ENCODE data around the gene PTPRZ1.

Gene PTPRZ1

DNA sequence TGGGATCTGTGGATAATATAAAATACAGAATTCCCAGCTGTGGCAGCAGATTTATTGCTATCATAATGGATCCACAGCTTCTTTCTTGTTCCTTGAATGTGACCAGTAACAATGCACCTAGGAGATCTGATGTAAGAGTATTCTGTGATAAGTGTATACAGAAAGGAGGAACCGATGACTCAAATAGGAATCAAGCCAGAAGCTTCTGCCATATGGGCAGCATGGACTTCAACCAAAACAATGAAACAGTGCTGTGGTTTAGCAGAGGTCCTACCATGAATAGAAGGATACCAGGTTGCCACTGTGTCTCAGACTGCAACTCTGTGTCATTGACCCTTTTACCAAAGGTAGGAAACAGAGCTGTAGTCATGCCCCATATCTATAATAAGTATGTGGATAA lies 81.8 kb downstream of the PTPRZ1 start:
- DNase-seq (ENCODE audit: low spot score), result no peak

DNA sequence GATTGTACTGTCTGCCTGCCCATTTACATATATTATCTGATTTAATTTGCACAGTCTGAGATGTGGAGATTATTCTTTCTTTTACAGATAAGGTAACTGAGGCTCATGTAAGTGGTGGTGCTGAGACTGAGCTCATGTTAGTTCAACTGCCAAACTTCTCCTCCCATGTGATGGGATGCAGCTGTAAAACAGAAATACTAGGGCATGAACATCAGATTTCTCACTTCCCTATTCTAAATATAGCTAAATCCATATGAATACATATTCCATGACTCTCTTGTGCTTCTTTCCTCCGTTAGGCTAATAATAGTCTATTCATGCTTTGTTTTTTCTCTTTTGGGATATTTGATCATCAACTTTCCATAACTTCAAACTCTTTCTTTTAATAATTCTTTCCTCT lies 84.7 kb downstream of the PTPRZ1 start:
- DNase-seq (ENCODE audit: low spot score), result no peak

DNA sequence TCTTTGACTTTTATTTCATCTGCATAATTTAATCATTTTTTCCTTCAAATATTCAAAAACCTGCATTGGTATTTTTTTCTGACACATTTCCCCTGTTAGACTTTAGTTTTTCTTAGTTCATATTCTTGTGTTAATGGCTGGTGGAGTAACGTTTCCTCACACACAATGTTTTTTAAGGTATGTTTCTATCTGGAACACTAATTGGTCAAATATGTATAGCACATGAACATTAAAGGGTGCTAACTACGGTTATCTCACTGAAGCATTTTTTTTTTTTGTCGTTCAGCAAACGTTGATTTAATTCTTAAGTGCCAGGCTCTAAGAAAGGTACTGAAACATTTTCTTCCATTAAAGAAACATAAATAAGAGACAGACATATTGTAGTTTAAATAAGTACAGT lies 87.7 kb downstream of the PTPRZ1 start:
- DNase-seq (ENCODE audit: low spot score), result no peak

DNA sequence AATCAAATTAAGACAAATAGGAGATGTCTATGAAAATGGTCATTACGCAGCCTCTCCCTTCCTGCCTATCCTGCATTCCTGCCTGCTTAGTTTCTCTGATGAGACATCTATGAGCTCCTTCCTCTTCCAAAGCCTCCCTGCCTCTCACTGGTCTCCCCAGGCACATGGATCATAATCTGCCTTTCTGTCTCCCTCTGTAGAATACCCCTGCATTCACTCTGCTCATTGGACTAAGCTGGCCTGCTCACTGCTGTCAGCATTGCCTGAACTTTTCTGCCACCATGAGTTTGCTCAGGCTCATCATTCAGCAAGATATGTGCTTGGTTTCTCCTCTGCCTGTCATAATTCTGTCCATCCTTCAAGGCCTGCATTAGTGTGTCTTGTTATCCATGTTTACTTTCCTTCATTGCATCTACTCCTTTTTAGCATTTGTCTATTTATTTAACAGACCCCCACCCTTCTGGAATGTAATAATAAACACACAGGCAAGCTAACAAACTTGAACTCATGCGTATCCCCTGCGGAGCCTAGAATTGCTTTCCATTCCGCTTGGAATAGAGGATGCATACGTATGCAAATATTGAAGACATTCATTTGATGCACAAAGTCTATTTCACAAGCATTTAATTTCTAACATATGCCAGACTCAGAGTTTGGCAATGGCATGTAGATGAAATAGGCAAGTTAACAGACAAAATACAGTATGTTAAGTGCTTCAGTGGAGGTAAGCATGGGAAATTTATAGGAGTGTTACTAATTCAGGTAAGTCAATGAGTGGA lies 88.3 kb downstream of the PTPRZ1 start:
- peak; percentile 8 for DNase-seq (ENCODE audit: low spot score)

DNA sequence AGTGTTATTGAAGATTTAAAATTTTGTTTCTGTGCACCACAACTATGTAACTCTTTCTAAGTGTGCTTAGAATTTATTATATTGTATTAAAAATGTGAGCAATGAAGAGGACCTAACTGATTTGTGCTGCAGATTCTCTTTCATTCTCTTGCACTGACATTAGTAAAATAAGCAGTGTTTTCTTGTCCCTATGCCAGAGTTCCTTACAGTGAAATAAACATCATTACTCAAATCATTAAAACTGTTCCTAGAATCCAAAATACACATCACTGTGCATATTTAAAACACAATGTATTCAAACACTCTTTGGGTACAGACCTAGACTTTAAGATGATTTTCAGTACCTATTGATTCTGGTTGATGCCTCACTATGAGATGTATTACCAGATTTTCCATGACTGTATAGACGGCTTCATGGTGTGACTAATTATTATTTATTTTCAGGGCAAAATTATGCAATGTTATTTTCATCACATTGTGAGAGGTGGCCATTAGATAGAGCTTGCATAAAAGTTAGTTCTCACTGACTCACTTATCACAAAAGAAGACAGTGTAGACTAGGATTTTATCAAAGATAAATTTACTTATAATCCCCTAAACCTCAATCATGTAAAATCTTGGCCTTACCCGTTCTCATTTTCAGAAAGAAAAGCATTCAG lies 93.4 kb downstream of the PTPRZ1 start:
- no peak for DNase-seq (ENCODE audit: low spot score)

DNA sequence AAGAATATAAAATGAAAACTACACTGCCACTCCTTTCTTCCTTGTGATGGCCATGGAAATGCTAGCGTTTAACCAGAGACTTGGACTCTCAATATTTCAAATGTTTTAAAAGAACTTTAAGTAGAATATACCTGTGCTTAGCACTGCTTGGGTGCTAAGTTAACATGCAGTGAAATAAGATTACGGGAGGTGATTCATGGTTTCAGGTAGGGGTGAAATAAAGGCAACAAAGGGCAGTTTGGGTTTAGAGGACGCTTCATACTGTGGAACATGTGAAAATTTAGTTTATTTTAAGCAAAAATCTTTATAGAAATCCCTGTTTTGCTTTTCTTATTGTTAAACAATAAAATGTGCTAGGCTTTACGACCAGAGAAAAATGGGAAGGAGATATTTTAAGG lies 94.0 kb downstream of the PTPRZ1 start:
- DNase-seq (ENCODE audit: low spot score), result no peak

DNA sequence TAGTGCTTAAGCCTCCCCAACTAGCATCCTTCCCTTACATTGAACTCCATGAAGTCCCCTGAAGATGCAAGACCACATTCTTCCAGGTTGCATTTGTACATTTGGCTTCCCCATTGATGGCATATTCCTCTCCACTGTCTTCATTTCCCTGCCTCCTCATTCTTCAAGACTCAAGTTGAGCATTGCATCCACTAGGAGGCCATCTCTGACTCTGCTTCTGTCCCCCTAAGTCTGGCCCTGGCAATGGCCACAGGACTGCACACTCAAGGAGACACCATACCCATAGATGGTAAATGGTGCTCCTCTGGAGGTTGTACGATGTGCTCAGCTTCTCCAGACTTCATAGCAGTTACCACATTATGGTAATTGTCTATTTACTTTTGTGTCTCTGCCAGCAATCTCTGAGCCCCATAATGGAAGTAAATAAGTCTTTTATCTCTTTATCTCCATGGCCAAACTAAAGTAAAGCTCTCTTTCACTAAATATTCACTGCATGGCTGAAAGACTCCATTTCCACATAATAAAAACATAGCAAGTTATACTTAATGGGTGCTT lies 112.6 kb downstream of the PTPRZ1 start:
- peak; percentile 7 for DNase-seq (ENCODE audit: low spot score)

DNA sequence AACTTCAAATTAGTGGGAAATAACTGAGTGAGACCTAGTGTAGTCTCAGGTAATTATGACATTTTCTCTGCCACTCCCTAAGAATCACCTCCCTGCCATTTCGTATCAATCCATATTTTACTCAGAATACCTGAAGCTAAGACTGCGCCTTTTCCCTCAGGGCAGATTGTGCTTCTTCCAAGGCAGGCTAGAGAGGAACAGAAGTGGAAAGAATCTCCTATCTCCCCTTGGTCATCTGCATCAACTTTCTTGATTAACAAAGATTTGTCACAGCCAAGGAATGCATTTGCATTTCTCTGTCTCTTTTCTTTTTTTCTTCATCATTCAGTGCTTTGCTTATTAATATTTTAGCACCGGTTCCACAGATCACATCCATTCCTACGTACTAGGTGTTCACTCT lies 119.1 kb downstream of the PTPRZ1 start:
- DNase-seq (ENCODE audit: low spot score), result no peak

DNA sequence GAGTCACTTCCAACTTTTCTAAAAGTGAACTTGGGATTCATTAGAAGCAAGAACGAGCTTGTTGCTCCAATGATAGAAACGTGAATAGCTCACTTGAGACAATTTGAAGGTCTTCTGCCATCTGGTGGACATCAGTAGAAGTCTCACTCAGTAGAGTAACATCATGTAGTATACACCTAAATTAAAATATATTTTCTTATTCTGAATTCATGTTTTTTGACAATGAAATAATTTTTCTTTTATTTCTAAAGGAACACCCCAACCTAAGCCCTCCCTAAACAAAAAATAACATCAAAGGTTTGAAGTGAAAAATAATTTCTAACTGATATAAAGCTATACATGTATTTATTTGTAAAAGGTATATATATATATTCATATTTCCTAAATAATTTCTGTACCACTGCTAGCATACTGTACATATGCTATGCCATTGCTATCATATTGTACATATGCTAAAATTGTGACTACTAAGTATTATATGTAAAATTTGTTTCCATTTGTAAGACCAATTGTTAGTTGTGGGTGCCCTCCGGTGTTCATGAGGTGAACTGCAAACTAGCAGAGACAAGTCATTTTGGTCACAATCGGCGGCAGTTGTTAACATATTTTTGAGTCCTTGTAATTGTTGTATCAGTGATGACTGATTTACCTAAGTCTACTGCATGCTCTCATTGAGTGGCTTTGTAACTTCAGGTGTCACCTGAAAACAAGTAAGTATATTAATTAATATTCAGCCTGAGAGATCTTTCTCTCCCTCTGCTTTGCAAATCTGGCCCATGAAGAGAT lies 121.9 kb downstream of the PTPRZ1 start:
- DNase-seq (ENCODE audit: low spot score), result peak; percentile 74

DNA sequence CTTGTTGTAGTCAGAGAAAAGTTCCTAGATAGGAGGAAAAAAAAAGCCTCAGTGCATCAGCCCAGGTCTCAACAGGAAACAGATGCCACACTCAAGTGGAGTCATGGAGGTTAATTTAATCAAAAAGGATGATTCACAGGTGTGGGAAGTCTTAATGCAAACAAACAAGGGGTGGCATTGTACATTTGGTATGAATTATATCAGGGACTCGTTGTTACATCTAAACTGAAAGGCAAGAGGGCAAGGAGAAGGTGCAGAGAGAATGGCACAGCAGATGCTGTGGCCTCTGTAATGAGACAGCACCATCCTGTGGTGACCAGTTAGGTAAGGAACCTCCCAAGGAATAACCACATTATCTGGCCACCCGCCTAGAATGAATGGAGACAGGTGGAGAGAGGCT lies 133.7 kb downstream of the PTPRZ1 start:
- peak; percentile 11 for DNase-seq (ENCODE audit: low spot score)

DNA sequence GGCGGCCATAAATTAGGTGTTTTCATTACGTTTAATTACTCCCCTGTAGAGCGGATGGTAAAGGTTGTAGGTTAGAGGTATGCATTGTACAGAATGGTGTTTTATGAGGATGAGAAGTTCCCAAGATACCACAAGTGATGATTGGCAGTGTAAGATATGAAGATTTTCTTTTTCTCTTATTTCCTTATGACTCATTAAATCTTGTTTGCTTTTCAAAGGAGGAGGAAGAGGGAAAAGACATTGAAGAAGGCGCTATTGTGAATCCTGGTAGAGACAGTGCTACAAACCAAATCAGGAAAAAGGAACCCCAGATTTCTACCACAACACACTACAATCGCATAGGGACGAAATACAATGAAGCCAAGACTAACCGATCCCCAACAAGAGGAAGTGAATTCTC lies 137.2 kb downstream of the PTPRZ1 start:
- DNase-seq (ENCODE audit: low spot score), result no peak

DNA sequence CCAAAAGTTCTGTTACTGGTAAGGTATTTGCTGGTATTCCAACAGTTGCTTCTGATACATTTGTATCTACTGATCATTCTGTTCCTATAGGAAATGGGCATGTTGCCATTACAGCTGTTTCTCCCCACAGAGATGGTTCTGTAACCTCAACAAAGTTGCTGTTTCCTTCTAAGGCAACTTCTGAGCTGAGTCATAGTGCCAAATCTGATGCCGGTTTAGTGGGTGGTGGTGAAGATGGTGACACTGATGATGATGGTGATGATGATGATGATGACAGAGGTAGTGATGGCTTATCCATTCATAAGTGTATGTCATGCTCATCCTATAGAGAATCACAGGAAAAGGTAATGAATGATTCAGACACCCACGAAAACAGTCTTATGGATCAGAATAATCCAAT lies 140.1 kb downstream of the PTPRZ1 start:
- no peak for DNase-seq (ENCODE audit: low spot score)

DNA sequence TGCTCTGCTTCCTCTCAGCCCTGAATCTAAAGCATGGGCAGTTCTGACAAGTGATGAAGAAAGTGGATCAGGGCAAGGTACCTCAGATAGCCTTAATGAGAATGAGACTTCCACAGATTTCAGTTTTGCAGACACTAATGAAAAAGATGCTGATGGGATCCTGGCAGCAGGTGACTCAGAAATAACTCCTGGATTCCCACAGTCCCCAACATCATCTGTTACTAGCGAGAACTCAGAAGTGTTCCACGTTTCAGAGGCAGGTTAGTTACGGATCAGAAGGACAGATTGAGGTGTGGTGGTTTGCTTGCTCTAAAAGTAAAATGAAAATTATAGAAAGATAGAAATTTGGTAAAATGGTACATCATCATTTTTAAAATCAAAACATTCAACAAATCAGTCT lies 140.7 kb downstream of the PTPRZ1 start:
- no peak for DNase-seq (ENCODE audit: low spot score)

DNA sequence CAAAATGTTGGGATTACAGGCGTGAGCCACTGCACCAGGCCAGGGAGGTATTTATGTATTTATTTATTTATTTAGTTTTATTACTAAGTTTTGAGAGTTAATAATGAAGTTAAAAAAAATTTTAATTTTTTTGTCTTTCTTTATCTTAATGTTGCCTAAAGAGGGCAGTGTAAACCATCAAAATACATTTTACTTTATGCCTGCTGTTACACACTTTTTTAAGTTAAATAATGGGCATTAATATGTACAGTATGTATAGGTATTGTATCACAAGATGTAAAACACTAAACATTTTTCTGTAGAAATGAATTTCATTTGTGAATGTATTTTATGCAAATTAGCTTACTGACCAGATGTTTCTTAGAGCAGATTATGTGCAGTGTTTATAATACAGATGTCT lies 141.7 kb downstream of the PTPRZ1 start:
- DNase-seq (ENCODE audit: low spot score), result no peak

DNA sequence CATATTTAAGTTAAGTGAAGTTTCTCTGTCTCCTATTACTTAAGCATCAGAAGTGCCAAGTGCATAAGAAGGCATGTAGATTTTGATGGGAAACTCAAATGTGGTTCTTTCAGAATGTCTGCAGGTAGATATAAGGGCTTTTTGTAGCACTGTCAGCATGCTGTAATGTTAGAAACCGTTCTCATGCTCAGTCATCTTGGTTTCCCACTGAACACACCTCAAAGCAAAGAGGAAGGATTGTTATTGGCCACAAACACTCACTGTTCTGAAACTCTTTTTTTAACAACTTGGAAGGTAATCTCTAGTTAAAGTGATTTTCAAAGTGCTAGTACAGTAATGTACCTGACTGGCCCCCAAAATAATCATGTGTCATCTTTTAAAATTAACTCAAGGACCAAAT lies 145.1 kb downstream of the PTPRZ1 start:
- DNase-seq (ENCODE audit: low spot score), result no peak

DNA sequence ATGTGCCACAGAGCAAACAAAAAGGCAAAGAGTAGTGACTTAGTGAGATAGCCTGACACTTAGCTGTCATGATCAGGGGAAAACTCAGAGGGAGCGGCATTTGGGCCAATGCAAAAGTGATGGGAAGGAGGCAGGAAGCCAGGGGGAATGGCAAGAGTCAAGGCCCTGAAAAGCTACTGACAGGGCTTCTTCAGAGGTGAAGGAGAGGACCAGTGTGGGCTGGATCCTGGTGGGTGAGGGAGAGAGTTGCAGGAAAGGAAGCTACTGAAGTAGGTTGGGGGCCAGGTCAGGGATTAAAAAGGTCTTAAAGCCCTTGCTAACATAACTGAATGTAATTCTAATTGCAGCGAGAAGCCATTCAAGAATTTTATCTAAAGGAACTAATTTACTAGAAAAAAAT lies 154.1 kb downstream of the PTPRZ1 start:
- no peak for DNase-seq (ENCODE audit: low spot score)

DNA sequence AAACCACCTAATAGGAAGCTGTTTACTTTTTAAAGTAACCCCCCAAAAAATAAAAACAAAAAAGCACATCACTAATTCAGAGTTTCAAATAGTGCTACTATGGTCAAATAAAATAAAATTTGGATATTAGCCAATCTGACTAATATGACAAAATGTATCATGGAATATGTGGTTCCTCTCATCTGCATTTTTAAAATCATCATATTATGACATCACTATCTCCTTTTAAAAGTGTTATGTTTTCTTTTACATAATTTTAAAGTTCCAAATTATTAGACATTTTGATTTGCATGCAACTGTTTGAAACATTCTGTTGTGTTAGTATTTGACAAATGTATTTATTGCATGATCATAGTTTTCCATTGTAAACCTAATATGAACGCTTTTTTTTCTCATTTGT lies 160.7 kb downstream of the PTPRZ1 start:
- DNase-seq (ENCODE audit: low spot score), result no peak

DNA sequence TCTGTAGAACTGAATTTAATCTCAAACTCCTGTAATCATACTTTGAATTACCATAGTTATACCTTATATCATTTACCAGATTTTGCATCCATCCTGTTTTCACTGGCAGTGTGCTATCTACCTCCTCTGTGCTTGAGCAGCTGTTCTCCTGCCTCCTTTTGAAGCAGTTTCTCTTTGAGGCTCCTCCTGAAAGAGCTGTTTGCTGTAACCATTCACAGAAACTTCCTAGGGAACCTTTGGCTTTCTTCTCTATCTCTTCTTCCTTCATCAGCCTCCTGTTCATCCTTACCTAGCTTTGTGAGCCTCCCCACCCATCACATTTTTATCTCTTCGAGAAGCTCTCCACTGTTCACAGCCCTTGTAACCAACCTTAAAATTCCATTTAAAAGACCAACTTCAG lies 162.9 kb downstream of the PTPRZ1 start:
- DNase-seq (ENCODE audit: low spot score), result no peak

DNA sequence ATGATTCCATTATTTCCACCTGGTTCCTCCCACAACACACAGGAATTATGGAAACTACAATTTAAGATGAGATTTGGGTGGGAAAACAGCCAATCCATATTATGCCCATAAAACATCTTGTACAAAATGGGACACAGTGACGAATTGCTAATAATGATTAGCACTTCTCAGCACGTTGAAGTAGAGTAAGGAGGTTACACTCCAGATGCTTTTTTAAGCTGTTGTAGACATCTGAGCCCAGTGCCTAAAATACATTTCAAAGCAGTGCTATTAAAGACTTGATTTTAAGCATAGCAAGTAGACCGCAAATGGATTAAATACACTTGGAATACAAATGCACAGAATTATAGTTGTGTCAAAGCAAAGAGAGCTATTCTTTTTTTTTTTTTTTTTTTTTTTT lies 165.2 kb downstream of the PTPRZ1 start:
- DNase-seq (ENCODE audit: low spot score), result no peak

DNA sequence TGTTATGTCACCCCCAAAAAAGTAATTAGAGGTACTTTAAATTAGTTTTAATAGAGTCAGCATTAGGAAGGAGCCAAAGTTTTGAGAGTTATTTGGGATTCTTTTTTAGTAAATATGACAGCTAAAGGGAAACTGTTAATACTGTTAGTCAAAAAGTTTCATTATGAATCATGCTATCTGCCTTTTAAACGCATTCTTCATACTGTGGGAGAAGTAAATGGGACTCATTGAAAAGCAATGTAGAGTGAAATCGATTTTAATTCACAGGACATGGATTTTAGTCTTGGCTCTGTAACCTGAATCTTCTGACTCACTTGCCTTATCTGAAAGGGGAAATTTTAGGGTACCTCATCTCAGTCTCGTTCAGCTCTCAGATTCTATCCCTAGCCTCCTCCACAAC lies 165.9 kb downstream of the PTPRZ1 start:
- no peak for DNase-seq (ENCODE audit: low spot score)

DNA sequence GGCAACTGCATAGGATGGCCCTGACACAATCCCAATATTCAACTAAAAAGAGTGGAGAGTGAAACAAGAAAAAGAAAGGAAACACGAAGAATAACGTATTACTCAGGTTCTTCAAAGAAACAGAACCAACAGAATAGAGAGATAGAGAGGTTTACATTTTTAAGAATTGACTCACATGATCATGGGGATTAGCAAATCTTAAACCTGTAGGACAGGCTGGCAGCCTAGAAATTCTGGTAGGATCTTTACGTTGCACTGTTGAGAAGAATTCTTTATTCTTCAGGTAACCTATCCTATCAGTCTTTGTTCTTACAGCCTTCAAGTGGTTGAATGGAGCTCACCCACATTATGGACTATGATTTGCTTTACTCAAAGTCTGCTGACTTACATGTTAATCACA lies 167.2 kb downstream of the PTPRZ1 start:
- DNase-seq (ENCODE audit: low spot score), result no peak

DNA sequence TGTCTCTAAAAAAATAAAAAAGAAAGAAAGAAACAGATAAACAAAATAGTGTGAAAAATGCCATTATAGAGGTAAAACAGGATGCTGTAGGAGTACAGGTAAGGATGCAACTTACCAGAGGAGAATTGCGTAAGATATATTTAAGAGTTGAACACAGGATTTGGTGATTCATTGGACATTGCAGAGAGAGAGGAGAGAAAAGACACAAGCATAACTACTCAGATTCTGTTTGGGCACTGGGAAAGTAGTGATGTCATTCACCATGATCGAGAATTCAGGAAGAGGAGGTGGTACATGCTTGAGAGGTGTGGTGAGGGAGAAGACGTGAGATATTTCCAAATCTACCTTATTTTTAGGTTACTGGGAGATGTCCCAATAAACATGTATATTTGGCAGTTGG lies 173.4 kb downstream of the PTPRZ1 start:
- no peak for DNase-seq (ENCODE audit: low spot score)

DNA sequence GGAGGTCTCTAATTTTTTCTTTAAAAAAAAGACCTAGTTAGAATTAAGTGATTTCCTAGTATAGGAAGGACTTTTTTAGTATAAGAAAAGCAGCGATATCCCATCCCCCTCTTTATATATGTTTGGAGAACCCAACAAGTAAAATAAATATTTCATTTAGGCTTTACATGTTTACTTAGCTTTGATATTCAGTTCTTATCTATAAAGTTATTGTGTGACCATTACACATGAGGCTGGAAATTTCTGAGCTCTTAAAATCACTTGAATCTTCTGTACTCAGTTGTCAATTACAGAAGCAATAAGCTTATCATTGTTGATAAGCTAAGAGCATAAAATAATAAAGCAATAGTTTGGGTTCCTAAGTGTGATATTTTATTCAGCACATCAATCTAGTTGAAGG lies 181.4 kb downstream of the PTPRZ1 start:
- no peak for DNase-seq (ENCODE audit: low spot score)
